K562 (cell line): Measurements from ENCODE around the gene RO60. TPM values are rescaled to one million over a fixed set of nuclear protein-coding genes. Genes with fewer than 3 reads are reported as not detected.

Experiments used
- CAMTA2 ChIP-seq: fragments of 250-450 bp; sonication (Bioruptor Pico); conservative IDR thresholded peaks from 2 replicates; pipeline ENCODE4 v1.5.1; 2022
- CSDE1 ChIP-seq, 2 experiments: fragments of 450-650 bp; IDR thresholded peaks; 2 replicates each; pipeline ENCODE4 v1.6.1; 2016; ENCODE audit warnings: mild to moderate bottlenecking in 1 of 2
- EGR1 ChIP-seq: fragments of 450-650 bp; conservative IDR thresholded peaks from 2 replicates; pipeline ENCODE4 v1.6.1; 2017; ENCODE audit warnings: mild to moderate bottlenecking
- KAT2B ChIP-seq: IDR thresholded peaks from one replicate; pipeline ENCODE4 v1.6.1; 2012; ENCODE audit warnings: low read depth, mild to moderate bottlenecking, control low read depth, inconsistent platforms, low read length, moderate library complexity
- LARP7 ChIP-seq: fragments of 450-650 bp; IDR thresholded peaks from 2 replicates; pipeline ENCODE4 v1.6.1; 2016
- MTA2 ChIP-seq: fragments of 450-650 bp; IDR thresholded peaks from 2 replicates; pipeline ENCODE4 v1.6.1; 2016; ENCODE audit warnings: low read depth
- NCOA4 ChIP-seq: fragments of 450-650 bp; IDR thresholded peaks from 2 replicates; pipeline ENCODE4 v1.6.1; 2018; ENCODE audit warnings: mild to moderate bottlenecking; ENCODE audit not compliant: partially characterized antibody
- POLR2AphosphoS2 ChIP-seq: IDR thresholded peaks from 2 replicates; pipeline ENCODE4 v1.6.1; 2012; ENCODE audit warnings: low read length, improper control_type of control experiment
- ZNF347 ChIP-seq: fragments of 450-650 bp; formaldehyde crosslinking; IDR thresholded peaks from 2 replicates; pipeline ENCODE4 v1.4.0; 2020; ENCODE audit warnings: low read depth, mild to moderate bottlenecking, moderate library complexity
- ZNF408 ChIP-seq: fragments of 250-450 bp; sonication (Bioruptor Pico); IDR thresholded peaks from 2 replicates; pipeline ENCODE4 v1.4.0; 2020; ENCODE audit warnings: low read depth, mild to moderate bottlenecking, moderate library complexity
- ZNF507 ChIP-seq: conservative IDR thresholded peaks from 2 replicates; pipeline ENCODE4 v1.6.1; 2017; ENCODE audit warnings: missing genetic modification characterization, missing compliant biosample characterization
- polyA plus RNA-seq, 8 experiments: library from polyadenylated mRNA; depleted of rRNA in 4 of 8; stranded (reverse) in 5 of 8; unstranded in 3 of 8; fragments of >200 nt; fragmentation: Nextera tagmentation in 2 of 8; fragmentation: Illumina TruSeq in 1 of 8; extraction: Ambion mirVana in 2 of 8; extraction: Trizol in 1 of 8; gene quantifications; 2 replicates each; pipeline versions ENCODE4 v1.2.1 to v1.2.3, GENCODE V29; 2011 to 2014; ENCODE audit warnings: inconsistent platforms in 1 of 8, missing spikeins in 1 of 8
- total RNA-seq, 7 experiments: library from RNA; depleted of rRNA in 6 of 7; stranded (reverse); fragments of >200 nt in 6 of 7; fragmentation: Illumina TruSeq in 2 of 7; extraction: Trizol in 2 of 7; gene quantifications; 2 replicates each; pipeline versions ENCODE4 v1.2.1 to v1.2.3, GENCODE V29; 2011 to 2021; ENCODE audit warnings: low replicate concordance in 1 of 7
- TF ChIP-seq, protein P1 (sequence below): fragments of 450-650 bp; IDR thresholded peaks from 2 replicates; pipeline ENCODE4 v1.7.0; 2016; ENCODE audit warnings: borderline replicate concordance
- TF ChIP-seq, protein P2 (sequence below): fragments of 450-650 bp; conservative IDR thresholded peaks from 2 replicates; pipeline ENCODE4 v1.6.1; 2016; ENCODE audit warnings: missing genetic modification characterization, low read depth, mild to moderate bottlenecking, missing compliant biosample characterization, moderate library complexity
- TF ChIP-seq, protein P3 (sequence below): fragments of 450-650 bp; IDR thresholded peaks from 2 replicates; pipeline ENCODE4 v1.6.1; 2016; ENCODE audit warnings: low read depth, mild to moderate bottlenecking, moderate library complexity
- TF ChIP-seq, protein P4 (sequence below): fragments of 450-650 bp; IDR thresholded peaks from 2 replicates; pipeline ENCODE4 v1.6.1; 2016
- TF ChIP-seq, protein P5 (sequence below): fragments of 250-450 bp; sonication (Bioruptor Pico); IDR thresholded peaks from 2 replicates; pipeline ENCODE4 v1.8.0; 2021; ENCODE audit warnings: moderate library complexity, mild to moderate bottlenecking, inconsistent platforms
- TF ChIP-seq, protein P6 (sequence below), 2 experiments: fragments of 450-650 bp; IDR thresholded peaks; 2 replicates each; pipeline ENCODE4 v1.6.1; 2018; ENCODE audit warnings: mild to moderate bottlenecking in 2 of 2, low read depth in 1 of 2; ENCODE audit not compliant: partially characterized antibody in 2 of 2

The RO60 gene
- total and polyA plus RNA-seq, 9 of the 15 experiments (the other 6 are each of a cell fraction or from before 2014, with no cell fraction given): 24.9 to 187 (median 101) TPM

DNA sequence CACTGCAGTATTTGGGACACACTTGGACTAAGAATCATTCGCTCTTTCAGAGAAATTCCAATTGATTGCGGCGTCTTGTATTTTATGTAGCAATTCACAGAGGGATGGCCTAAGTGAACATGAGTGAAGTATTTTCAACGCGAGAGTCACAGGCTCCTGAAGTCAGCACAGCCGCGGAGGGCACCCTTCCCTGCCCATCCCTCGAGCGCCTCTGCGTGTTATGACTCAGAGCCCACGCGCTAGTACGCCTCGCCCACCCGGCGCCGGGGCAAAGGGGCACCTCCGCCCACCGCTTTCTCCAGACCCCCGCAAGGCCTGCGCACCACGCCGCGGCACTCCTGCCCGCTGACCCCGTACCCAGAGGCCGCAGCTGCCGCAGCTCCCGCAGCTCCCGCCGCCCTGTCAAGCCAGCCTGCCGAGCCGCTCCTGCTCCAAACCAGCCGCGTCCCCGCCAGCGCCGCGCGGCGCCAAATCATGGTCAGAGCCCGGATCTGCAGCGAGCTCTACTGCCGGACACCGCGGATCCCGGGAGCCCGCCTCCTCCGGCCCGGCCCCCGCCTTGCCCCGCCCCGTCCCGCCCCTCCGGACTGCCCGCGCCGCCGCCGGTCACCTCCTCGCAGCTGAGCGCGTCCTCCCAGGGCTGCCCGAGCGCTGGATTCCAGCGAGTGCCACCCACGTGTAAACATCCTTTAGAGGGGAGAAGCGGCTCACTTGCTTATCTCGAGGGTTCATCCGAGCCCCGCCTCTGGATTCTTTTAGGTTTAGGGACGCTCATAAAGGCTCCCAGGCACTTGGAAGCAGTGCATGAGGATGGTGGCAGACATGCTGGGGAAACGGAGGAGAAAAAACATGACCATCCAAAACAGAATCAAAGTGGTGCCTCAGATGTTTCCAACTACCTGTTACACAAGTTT is 45.8 kb downstream of the RO60 start, which contains the start of gene GLRX2 (continued):
- TF ChIP-seq, protein P1, sequence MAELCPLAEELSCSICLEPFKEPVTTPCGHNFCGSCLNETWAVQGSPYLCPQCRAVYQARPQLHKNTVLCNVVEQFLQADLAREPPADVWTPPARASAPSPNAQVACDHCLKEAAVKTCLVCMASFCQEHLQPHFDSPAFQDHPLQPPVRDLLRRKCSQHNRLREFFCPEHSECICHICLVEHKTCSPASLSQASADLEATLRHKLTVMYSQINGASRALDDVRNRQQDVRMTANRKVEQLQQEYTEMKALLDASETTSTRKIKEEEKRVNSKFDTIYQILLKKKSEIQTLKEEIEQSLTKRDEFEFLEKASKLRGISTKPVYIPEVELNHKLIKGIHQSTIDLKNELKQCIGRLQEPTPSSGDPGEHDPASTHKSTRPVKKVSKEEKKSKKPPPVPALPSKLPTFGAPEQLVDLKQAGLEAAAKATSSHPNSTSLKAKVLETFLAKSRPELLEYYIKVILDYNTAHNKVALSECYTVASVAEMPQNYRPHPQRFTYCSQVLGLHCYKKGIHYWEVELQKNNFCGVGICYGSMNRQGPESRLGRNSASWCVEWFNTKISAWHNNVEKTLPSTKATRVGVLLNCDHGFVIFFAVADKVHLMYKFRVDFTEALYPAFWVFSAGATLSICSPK: no peak
- TF ChIP-seq KAT2B (no peak), CSDE1 (IDR thresholded peaks at IDR 0.05) (no peak; a peak in 1 of 4 replicates), NCOA4 (no peak), ZNF347 (CRISPR knock-in tag) (no peak), ZNF408 (CRISPR knock-in tag) (no peak), EGR1 (peak; percentile 6), LARP7 (no peak), ZNF507 (tag) (no peak), POLR2AphosphoS2 (no peak; the same call in 1 of the 2 replicates), MTA2 (no peak), CAMTA2 (CRISPR knock-in tag) (0 out of 2 replicates have a peak, but pooled peaks have one; percentile 64)
- TF ChIP-seq, protein P2, sequence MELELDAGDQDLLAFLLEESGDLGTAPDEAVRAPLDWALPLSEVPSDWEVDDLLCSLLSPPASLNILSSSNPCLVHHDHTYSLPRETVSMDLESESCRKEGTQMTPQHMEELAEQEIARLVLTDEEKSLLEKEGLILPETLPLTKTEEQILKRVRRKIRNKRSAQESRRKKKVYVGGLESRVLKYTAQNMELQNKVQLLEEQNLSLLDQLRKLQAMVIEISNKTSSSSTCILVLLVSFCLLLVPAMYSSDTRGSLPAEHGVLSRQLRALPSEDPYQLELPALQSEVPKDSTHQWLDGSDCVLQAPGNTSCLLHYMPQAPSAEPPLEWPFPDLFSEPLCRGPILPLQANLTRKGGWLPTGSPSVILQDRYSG: no peak
- TF ChIP-seq, protein P3, sequence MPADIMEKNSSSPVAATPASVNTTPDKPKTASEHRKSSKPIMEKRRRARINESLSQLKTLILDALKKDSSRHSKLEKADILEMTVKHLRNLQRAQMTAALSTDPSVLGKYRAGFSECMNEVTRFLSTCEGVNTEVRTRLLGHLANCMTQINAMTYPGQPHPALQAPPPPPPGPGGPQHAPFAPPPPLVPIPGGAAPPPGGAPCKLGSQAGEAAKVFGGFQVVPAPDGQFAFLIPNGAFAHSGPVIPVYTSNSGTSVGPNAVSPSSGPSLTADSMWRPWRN: no peak
- TF ChIP-seq, protein P4, sequence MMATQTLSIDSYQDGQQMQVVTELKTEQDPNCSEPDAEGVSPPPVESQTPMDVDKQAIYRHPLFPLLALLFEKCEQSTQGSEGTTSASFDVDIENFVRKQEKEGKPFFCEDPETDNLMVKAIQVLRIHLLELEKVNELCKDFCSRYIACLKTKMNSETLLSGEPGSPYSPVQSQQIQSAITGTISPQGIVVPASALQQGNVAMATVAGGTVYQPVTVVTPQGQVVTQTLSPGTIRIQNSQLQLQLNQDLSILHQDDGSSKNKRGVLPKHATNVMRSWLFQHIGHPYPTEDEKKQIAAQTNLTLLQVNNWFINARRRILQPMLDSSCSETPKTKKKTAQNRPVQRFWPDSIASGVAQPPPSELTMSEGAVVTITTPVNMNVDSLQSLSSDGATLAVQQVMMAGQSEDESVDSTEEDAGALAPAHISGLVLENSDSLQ: no peak
- TF ChIP-seq, protein P5, sequence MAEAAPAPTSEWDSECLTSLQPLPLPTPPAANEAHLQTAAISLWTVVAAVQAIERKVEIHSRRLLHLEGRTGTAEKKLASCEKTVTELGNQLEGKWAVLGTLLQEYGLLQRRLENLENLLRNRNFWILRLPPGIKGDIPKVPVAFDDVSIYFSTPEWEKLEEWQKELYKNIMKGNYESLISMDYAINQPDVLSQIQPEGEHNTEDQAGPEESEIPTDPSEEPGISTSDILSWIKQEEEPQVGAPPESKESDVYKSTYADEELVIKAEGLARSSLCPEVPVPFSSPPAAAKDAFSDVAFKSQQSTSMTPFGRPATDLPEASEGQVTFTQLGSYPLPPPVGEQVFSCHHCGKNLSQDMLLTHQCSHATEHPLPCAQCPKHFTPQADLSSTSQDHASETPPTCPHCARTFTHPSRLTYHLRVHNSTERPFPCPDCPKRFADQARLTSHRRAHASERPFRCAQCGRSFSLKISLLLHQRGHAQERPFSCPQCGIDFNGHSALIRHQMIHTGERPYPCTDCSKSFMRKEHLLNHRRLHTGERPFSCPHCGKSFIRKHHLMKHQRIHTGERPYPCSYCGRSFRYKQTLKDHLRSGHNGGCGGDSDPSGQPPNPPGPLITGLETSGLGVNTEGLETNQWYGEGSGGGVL: no peak
- TF ChIP-seq, protein P6, sequence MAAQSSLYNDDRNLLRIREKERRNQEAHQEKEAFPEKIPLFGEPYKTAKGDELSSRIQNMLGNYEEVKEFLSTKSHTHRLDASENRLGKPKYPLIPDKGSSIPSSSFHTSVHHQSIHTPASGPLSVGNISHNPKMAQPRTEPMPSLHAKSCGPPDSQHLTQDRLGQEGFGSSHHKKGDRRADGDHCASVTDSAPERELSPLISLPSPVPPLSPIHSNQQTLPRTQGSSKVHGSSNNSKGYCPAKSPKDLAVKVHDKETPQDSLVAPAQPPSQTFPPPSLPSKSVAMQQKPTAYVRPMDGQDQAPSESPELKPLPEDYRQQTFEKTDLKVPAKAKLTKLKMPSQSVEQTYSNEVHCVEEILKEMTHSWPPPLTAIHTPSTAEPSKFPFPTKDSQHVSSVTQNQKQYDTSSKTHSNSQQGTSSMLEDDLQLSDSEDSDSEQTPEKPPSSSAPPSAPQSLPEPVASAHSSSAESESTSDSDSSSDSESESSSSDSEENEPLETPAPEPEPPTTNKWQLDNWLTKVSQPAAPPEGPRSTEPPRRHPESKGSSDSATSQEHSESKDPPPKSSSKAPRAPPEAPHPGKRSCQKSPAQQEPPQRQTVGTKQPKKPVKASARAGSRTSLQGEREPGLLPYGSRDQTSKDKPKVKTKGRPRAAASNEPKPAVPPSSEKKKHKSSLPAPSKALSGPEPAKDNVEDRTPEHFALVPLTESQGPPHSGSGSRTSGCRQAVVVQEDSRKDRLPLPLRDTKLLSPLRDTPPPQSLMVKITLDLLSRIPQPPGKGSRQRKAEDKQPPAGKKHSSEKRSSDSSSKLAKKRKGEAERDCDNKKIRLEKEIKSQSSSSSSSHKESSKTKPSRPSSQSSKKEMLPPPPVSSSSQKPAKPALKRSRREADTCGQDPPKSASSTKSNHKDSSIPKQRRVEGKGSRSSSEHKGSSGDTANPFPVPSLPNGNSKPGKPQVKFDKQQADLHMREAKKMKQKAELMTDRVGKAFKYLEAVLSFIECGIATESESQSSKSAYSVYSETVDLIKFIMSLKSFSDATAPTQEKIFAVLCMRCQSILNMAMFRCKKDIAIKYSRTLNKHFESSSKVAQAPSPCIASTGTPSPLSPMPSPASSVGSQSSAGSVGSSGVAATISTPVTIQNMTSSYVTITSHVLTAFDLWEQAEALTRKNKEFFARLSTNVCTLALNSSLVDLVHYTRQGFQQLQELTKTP (IDR thresholded peaks at IDR 0.05; ENCODE audit: low read depth in 1 of 2, partially characterized antibody in 2 of 2): no peak
